Chondrocyte (in vitro differentiated cells): ENCODE data around the gene ABCG4. TPM values are rescaled to one million over a fixed set of nuclear protein-coding genes. Genes with fewer than 3 reads are reported as not detected.

Experiments
- DNase-seq: peaks from one replicate; pipeline ENCODE4 v3.0.0; 2021; ENCODE audit warnings: mixed read lengths, low spot score
- H3K27ac Mint-ChIP-seq: one replicate; pipeline ENCODE4 v1.8.0; 2021; ENCODE audit warnings: mild to moderate bottlenecking, moderate library complexity, mixed read lengths; ENCODE audit not compliant: unreplicated experiment
- H3K27me3 Mint-ChIP-seq: 2 replicates; pipeline ENCODE4 v1.8.0; 2021; ENCODE audit warnings: low read depth, mixed read lengths
- H3K36me3 Mint-ChIP-seq: 2 replicates; pipeline ENCODE4 v1.8.0; 2021; ENCODE audit warnings: low read depth, mixed read lengths
- H3K4me1 Mint-ChIP-seq: 2 replicates; pipeline ENCODE4 v1.8.0; 2021; ENCODE audit warnings: low read depth, mild to moderate bottlenecking, mixed read lengths
- H3K4me3 Mint-ChIP-seq: one replicate; pipeline ENCODE4 v1.8.0; 2021; ENCODE audit warnings: mild to moderate bottlenecking, moderate library complexity, mixed read lengths; ENCODE audit not compliant: unreplicated experiment
- H3K9me3 Mint-ChIP-seq: 2 replicates; pipeline ENCODE4 v1.8.0; 2021; ENCODE audit warnings: low read depth, mixed read lengths
- CTCF ChIP-seq: fragments of 200-600 bp; sonication (generic); IDR thresholded peaks from 2 replicates; pipeline ENCODE4 v1.5.0; 2021; ENCODE audit warnings: antibody characterized with exemption, mild to moderate bottlenecking, moderate library complexity
- total RNA-seq: library from RNA; stranded (reverse); gene quantifications from 3 replicates; pipeline ENCODE4 v1.2.1, GENCODE V29; 2021

The ABCG4 gene
- total RNA-seq, 1 donor from 2014 or later = 2.0 TPM

- no peak for DNase-seq
- H3K4me3 Mint-ChIP-seq = no peak overlapping the region
- no peak overlapping the region for H3K27ac Mint-ChIP-seq
- peaks cover 18% of the 10 kb centered on the region for H3K36me3 Mint-ChIP-seq
- H3K27me3 Mint-ChIP-seq = no peaks in the 10 kb centered on the region
- H3K4me1 Mint-ChIP-seq = peaks cover 18% of the 10 kb centered on the region
- TF ChIP-seq CTCF = no peak
- H3K9me3 Mint-ChIP-seq = no peaks in the 10 kb centered on the region
Measured at GRCh38 chr11:119112314-119113020, 36.4 kb upstream of the ABCG4 start.

- no peaks in the 10 kb centered on the region for H3K27me3 Mint-ChIP-seq
- H3K9me3 Mint-ChIP-seq = no peaks in the 10 kb centered on the region
- H3K36me3 Mint-ChIP-seq = peaks cover 18% of the 10 kb centered on the region
- no peak for DNase-seq
- H3K4me3 Mint-ChIP-seq = no peak overlapping the region
- no peak overlapping the region for H3K27ac Mint-ChIP-seq
- no peak for TF ChIP-seq CTCF
- H3K4me1 Mint-ChIP-seq = peaks cover 10% of the 10 kb centered on the region
Measured at GRCh38 chr11:119113716-119114115, 35.1 kb upstream of the ABCG4 start.

GRCh38 chr11:119114351-119114750 is 34.5 kb upstream of the ABCG4 start:
- TF ChIP-seq CTCF = no peak
- H3K4me3 Mint-ChIP-seq = no peak overlapping the region
- peaks cover 18% of the 10 kb centered on the region for H3K36me3 Mint-ChIP-seq
- no peak for DNase-seq
- H3K27me3 Mint-ChIP-seq = no peaks in the 10 kb centered on the region
- H3K4me1 Mint-ChIP-seq = peaks cover 4% of the 10 kb centered on the region
- no peak overlapping the region for H3K27ac Mint-ChIP-seq
- H3K9me3 Mint-ChIP-seq = no peaks in the 10 kb centered on the region

- H3K4me1 Mint-ChIP-seq = peaks cover 5% of the 10 kb centered on the region
- TF ChIP-seq CTCF = no peak
- peaks cover 18% of the 10 kb centered on the region for H3K36me3 Mint-ChIP-seq
Measured at GRCh38 chr11:119115484-119116234, 33.2 kb upstream of the ABCG4 start.

GRCh38 chr11:119116235-119116594 is 32.6 kb upstream of the ABCG4 start:
- H3K27ac Mint-ChIP-seq = no peak overlapping the region
- no peaks in the 10 kb centered on the region for H3K27me3 Mint-ChIP-seq
- H3K9me3 Mint-ChIP-seq = no peaks in the 10 kb centered on the region
- peaks cover 10% of the 10 kb centered on the region for H3K4me1 Mint-ChIP-seq
- H3K36me3 Mint-ChIP-seq = peaks cover 18% of the 10 kb centered on the region
- no peak overlapping the region for H3K4me3 Mint-ChIP-seq
- no peak for DNase-seq
- TF ChIP-seq CTCF = no peak

More at GRCh38 chr11:119115484-119116234, 33.2 kb upstream of the ABCG4 start:
- Mint-ChIP-seq H3K27ac (no peak overlapping the region), H3K4me3 (no peak overlapping the region), H3K27me3 (no peaks in the 10 kb centered on the region), H3K9me3 (no peaks in the 10 kb centered on the region)
- no peak for DNase-seq
